Stimulated activated naive CD8-positive, alpha-beta T cell treated with anti-CD3 and anti-CD28 coated beads, Interleukin-15, Interleukin-2, amounts not matched to agents 100 U/mL and 50 U/mL, for 24 hours (primary cell): ENCODE measurements around the gene C3orf33.

Experiments used
- ATAC-seq: fragments of 150-1000 bp; cut with Tn5 transposase; one replicate; pipeline ENCODE4 v1.10.0; 2021
- DNase-seq: peaks from one replicate; pipeline ENCODE4 v3.0.0; 2021

Gene C3orf33

GRCh38 chr3:155741603-155742002 lies 64.5 kb downstream of the C3orf33 start:
- ATAC-seq (no peak), DNase-seq (no peak)

DNA sequence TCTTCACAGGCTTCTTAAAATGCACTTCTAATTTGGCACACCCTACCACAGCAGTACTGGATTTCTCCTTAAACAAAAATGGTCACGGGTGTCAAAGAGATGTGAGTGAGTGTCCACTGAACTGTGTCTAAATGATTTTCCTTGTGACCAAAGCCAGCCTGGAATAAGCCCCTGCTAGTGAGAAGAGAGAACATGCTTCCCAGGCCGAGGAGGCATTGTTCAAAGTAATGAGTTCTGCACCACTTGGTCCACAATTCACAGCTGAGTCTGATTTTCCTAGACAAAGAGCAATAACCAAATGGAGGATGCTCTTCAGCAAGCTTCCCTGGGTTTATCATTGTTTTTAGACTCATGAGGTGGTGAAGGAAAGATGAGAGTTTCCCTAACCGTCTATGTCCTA lies 65.0 kb downstream of the C3orf33 start:
- ATAC-seq (no peak), DNase-seq (no peak)

- ATAC-seq (no peak), DNase-seq (no peak)
These were observed 66.9 kb downstream of the C3orf33 start for GRCh38 chr3:155739154-155739553.

- no peak for DNase-seq
- no peak for ATAC-seq
These were observed 67.5 kb downstream of the C3orf33 start for GRCh38 chr3:155738580-155739076.

- ATAC-seq (no peak), DNase-seq (no peak)
These were observed 68.1 kb downstream of the C3orf33 start for GRCh38 chr3:155737844-155738460.

DNA sequence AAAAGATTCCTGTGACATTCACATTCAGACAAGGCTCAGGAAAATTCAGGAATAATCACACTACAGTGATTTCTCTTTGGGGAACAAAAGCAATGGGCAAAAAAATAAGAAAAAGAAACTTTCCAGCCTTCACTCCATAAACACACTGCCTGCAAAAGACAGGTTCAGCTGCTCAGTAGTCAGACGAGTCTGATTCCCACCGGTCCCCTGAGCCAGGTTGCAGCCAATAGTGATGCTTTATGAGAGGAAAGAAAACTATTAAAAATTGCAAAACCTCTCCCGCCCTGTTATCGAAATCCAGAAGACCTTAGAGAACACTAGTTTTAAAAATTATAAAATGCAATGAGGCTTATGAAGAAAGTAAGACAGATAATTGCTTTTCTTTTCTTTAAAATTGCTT lies 69.7 kb downstream of the C3orf33 start:
- ATAC-seq (no peak), DNase-seq (no peak)

DNA sequence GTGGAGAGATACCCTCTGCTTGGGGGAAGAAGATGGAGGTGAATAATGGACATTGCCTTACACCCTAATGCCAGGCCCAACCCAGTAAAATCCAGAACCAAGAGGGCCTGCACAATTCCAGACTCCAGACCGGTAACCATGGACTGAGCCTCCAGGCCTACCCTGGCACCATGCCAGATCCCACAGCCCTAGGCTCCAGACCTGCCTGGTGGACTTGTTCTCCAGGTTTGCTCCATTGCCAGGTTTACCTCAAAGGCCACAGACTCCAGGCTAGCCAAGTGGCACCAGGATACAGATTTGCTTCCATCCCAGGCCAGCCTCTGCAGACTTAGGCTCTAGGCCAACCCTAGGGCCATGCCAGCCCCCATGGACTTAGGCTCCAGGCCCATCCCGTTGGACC lies 75.2 kb downstream of the C3orf33 start:
- ATAC-seq (no peak), DNase-seq (no peak)

DNA sequence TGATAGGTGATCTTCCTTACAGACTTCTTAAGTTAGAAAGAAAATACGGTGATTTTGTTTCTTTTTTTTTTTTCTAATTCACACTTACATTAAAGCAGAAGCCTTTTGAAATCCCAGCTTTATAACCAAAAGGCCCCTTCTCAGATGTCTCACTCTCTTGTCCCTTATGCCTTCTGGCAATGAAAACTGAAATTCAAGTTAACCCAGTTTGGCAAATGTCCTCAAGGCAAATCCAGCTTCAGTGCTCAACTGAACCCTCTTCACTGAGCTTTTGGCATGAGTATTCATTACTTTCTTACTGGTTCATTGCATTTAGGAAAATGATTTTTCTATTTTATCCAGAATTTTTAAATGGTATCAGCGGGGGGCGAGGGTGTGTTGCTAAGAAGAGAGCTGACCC lies 78.2 kb downstream of the C3orf33 start:
- DNase-seq: no peak
- ATAC-seq: no peak

GRCh38 chr3:155714295-155714718 lies 91.8 kb downstream of the C3orf33 start:
- DNase-seq: no peak
- no peak for ATAC-seq
